Pancreas (tissue), 10 donors: Measurements from ENCODE around the gene TAF11L12. TPM values are rescaled to one million over a fixed set of nuclear protein-coding genes. Genes with fewer than 3 reads are reported as not detected.
A peak's percentile ranks its signal among the peaks of the same experiment; 100 is the strongest.
"Not testable (repeated sequence)": the region's sequence is repeated elsewhere in the genome, so short reads cannot be mapped to it uniquely, and the experiment has no call there.

Experiments used
- ATAC-seq, 4 donors: fragments of 200-7000 bp; cut with Tn5 transposase; one replicate each; pipeline versions ENCODE4 v1.8.0 to v1.9.1; 2020; ENCODE audit warnings: mild to moderate bottlenecking in 4 of 4, moderate library complexity in 4 of 4
- DNase-seq, 6 donors: peaks; one replicate each; pipeline ENCODE4 v3.0.0-alpha.2; 2020
- FAIRE-seq: peaks from 2 replicates; lab custom pipeline; 2012; peaks lifted over from hg19 to GRCh38; lab: Jason Lieb, UNC
- H3K27ac ChIP-seq, 4 donors: fragments of 200-600 bp; sonication (generic); 1 replicate in 3 of 4; 2 replicates in 1 of 4; pipeline versions ENCODE4 v1.5.0 to v1.8.0; 2020
- H3K27me3 ChIP-seq, 4 donors: fragments of 200-600 bp; one replicate each; pipeline ENCODE4 v1.8.0; 2021
- H3K36me3 ChIP-seq, 3 donors: fragments of 200-600 bp; sonication (generic) in 1 of 3; one replicate each; pipeline versions ENCODE4 v1.5.0 to v1.8.0; 2020 to 2021
- H3K4me1 ChIP-seq, 3 donors: fragments of 200-600 bp; one replicate each; pipeline ENCODE4 v1.8.0; 2021
- H3K4me3 ChIP-seq, 4 donors: fragments of 200-600 bp; sonication (generic) in 2 of 4; one replicate each; pipeline versions ENCODE4 v1.5.0 to v1.8.0; 2020 to 2021
- H3K9me3 ChIP-seq, 4 donors: fragments of 200-600 bp; one replicate each; pipeline ENCODE4 v1.8.0; 2021
- CTCF ChIP-seq, 4 donors: fragments of 200-600 bp; sonication (generic) in 3 of 4; IDR thresholded peaks; one replicate each; pipeline versions ENCODE4 v1.5.0 to v1.8.0; 2021; ENCODE audit warnings: antibody characterized with exemption in 4 of 4
- WGBS, 2 donors: extraction: QIAGEN DNeasy Blood & Tissue Kit; methylation state at CpG; one replicate each; pipeline ENCODE4 v1.1.7; 2013; 5-methylcytosine and 5-hydroxymethylcytosine counted together
- intact Hi-C, 3 donors: fragments of 100-400 bp; cut with DNase I; formaldehyde crosslinking; loops; one replicate each; pipeline versions ENCODE4 v1.11.1 to v1.14.2; 2022
- polyA plus RNA-seq, 2 donors: library from polyadenylated mRNA; stranded (reverse); fragments of 200-250 nt; gene quantifications; one replicate each; pipeline ENCODE4 v1.2.3, GENCODE V29; 2013
- total RNA-seq, 6 donors: library from RNA; stranded (reverse); fragmentation: NEBNext Ultra II Directional in 4 of 6; extraction: Animal tissue kit (Norgen Biotek cat#: 25700) in 4 of 6; gene quantifications; one replicate each; pipeline versions ENCODE4 v1.2.1 to v1.2.4, GENCODE V29; 2021 to 2023
- donor health status: healthy with polysubstance abuse.
- donor health status: DM: no; HTN: no; CAD: no; lungs with moderate emphysema.
- donor health status: DM: no; HTN: no; CAD: no.
- donor health status: control.
- donor health status: control.
- donor health status: Bipolar disorder and iron deficiency.
- donor health status: DM: yes; HTN: yes; CAD: no.
- donor health status: DM: no; HTN: no; CAD: no.
- donor health status: DM: no; HTN: no; CAD: no.
- donor health status: DM: yes; HTN: yes; CAD: no.

Gene TAF11L12
- total and polyA plus RNA-seq, 8 donors, result not detected

DNA sequence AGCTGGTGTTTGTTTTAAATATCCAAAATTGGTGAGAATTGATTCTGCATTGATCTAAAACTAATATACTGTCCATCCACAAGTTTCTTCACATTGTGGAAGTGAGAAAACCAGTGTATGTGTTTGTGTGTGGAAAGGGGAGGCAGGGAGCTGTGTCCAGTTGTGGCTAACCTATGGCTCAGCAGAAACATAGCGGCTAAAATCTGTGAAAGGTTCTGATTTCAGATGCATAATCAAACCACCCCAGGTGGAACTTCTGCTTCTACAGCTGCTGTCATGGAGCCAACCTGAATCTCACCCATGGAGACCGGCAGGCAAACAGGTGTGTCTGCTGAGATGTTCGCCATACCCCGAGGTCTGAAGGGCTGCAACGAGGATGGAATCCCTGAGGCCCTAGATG, 24.0 kb downstream of the TAF11L12 start, which contains the start of gene TAF11L14:
TSS of gene TAF11L14 (plus strand) at position 301 of the 400 bp plus-strand sequence.
- intact Hi-C loops, result no loop called here
- no peak for DNase-seq
- no peak within 1 kb of the TSS for H3K4me3 ChIP-seq
- no peaks in the 10 kb centered on the region for H3K27me3 ChIP-seq
- no peaks in the 10 kb centered on the region for H3K9me3 ChIP-seq
- 70 to 77% methylated on average over 5 of the region's 5 CpGs for WGBS, 2 donors
- FAIRE-seq, result no peak
- no peak within 1 kb of the TSS for H3K27ac ChIP-seq
- TF ChIP-seq CTCF (IDR thresholded peaks at IDR 0.05), result no peak
- ATAC-seq, result no peak
- H3K4me1 ChIP-seq, result no peaks in the 10 kb centered on the region
- H3K36me3 ChIP-seq, result no peaks in the 10 kb centered on the region

DNA sequence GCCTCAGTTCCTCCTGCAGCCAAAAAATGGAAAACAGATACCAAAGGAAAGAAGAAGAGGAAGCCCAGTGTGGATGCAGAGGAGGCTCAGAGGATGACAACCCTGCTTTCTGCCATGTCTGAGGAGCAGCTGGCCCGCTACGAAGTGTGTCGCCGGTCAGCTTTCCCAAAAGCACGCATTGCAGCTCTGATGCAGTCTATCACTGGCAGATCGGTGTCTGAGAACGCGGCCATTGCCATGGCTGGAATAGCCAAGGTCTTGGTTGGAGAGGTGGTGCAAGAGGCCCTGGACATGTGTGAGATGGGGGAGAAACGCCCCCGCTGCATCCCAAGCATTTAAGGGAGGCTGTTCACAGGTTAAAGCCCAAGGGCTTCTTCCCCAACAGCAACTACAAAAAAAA, 39.0 kb downstream of the TAF11L12 start:
- H3K27me3 ChIP-seq, H3K4me1 ChIP-seq, H3K36me3 ChIP-seq, ATAC-seq, H3K9me3 ChIP-seq, H3K4me3 ChIP-seq, DNase-seq, H3K27ac ChIP-seq, intact Hi-C loops, FAIRE-seq: not testable (repeated sequence)
- 83 to 86% methylated on average over 10 of the region's 10 CpGs for WGBS, 2 donors

GRCh38 chr5:17655201-17655759, 45.1 kb downstream of the TAF11L12 start:
- H3K9me3 ChIP-seq, H3K27me3 ChIP-seq, H3K27ac ChIP-seq, H3K36me3 ChIP-seq, FAIRE-seq, H3K4me1 ChIP-seq, H3K4me3 ChIP-seq, ATAC-seq, intact Hi-C loops: not testable (repeated sequence)
- peak in 1 of 6 donors; percentile 55 for DNase-seq
- 87 to 90% methylated on average over 21 to 32 of the region's 32 CpGs for WGBS, 2 donors

- no peaks in the 10 kb centered on the region for H3K36me3 ChIP-seq
- H3K9me3 ChIP-seq, result no peaks in the 10 kb centered on the region
- ATAC-seq (no peak), DNase-seq (no peak), FAIRE-seq (no peak)
- no peak overlapping the region for H3K4me3 ChIP-seq
- H3K4me1 ChIP-seq, result no peaks in the 10 kb centered on the region
- TF ChIP-seq CTCF (IDR thresholded peaks at IDR 0.05), result no peak
- no peak overlapping the region for H3K27ac ChIP-seq
- 51 to 65% methylated on average over 6 of the region's 6 CpGs for WGBS, 2 donors
- no peaks in the 10 kb centered on the region for H3K27me3 ChIP-seq
- intact Hi-C loops, result no loop called here
Measured at GRCh38 chr5:17655921-17656320, 45.7 kb downstream of the TAF11L12 start.

Other genes with a start within 250 kb of the TAF11L12 start
- gene TAF11L2, start 112.2 kb upstream of the TAF11L12 start, total RNA-seq, result not detected
- not detected for gene TAF11L2, start 112.2 kb upstream of the TAF11L12 start, polyA plus RNA-seq
- gene TAF11L3, start 92.0 kb upstream of the TAF11L12 start, total RNA-seq, result not detected
- gene TAF11L3, start 92.0 kb upstream of the TAF11L12 start, polyA plus RNA-seq, result not detected
- gene TAF11L4, start 88.6 kb upstream of the TAF11L12 start, total RNA-seq, result not detected
- gene TAF11L4, start 88.6 kb upstream of the TAF11L12 start, polyA plus RNA-seq, result not detected
- gene TAF11L5, start 85.2 kb upstream of the TAF11L12 start, total RNA-seq, result not detected
- not detected for gene TAF11L5, start 85.2 kb upstream of the TAF11L12 start, polyA plus RNA-seq
- gene TAF11L6, start 81.7 kb upstream of the TAF11L12 start, total RNA-seq, result not detected
- not detected for gene TAF11L6, start 81.7 kb upstream of the TAF11L12 start, polyA plus RNA-seq
- gene TAF11L7, start 24.6 kb upstream of the TAF11L12 start, total RNA-seq, result not detected
- gene TAF11L7, start 24.6 kb upstream of the TAF11L12 start, polyA plus RNA-seq, result not detected
- gene TAF11L8, start 19.4 kb upstream of the TAF11L12 start, total RNA-seq, result not detected
- gene TAF11L8, start 19.4 kb upstream of the TAF11L12 start, polyA plus RNA-seq, result not detected
- gene TAF11L9, start 16.0 kb upstream of the TAF11L12 start, total RNA-seq, result not detected
- not detected for gene TAF11L9, start 16.0 kb upstream of the TAF11L12 start, polyA plus RNA-seq
- not detected for gene TAF11L10, start 12.6 kb upstream of the TAF11L12 start, total RNA-seq
- gene TAF11L10, start 12.6 kb upstream of the TAF11L12 start, polyA plus RNA-seq, result not detected
- gene TAF11L11, start 6.2 kb upstream of the TAF11L12 start, total RNA-seq, result not detected
- not detected for gene TAF11L11, start 6.2 kb upstream of the TAF11L12 start, polyA plus RNA-seq
- gene TAF11L13, start 21.7 kb downstream of the TAF11L12 start, total RNA-seq, result not detected
- gene TAF11L13, start 21.7 kb downstream of the TAF11L12 start, polyA plus RNA-seq, result not detected
- not detected for gene TAF11L14, start 24.1 kb downstream of the TAF11L12 start, total RNA-seq
- not detected for gene TAF11L14, start 24.1 kb downstream of the TAF11L12 start, polyA plus RNA-seq